ENCODE data around the gene PTPRN2.
A peak's percentile ranks its signal among the peaks of the same experiment; 100 is the strongest.

PTPRN2 gene

DNA sequence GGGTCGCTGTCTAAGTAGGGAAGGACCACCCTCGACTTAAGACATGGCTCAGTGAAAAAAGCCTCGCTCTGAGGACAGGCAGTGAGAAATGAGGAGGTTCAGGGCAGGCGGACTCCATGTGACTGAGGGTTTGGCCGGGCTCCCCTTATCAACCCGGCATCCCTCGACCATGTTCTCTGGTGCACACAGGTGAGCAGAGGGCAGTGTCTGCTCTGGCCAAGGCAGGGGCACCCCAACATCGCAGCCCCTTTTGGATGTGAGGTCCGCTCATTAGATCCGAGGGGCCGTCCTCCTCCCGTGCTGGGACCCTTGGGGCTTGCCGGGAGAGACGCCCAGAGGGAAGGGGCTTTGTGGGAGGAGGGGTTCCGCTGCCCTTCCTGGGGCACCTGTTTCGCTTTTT, 775.7 kb downstream of the PTPRN2 start:
- H3K4me3 ChIP-seq (ENCODE audit: low read depth, low read length), result no peak overlapping the region
- TF ChIP-seq, protein P1, sequence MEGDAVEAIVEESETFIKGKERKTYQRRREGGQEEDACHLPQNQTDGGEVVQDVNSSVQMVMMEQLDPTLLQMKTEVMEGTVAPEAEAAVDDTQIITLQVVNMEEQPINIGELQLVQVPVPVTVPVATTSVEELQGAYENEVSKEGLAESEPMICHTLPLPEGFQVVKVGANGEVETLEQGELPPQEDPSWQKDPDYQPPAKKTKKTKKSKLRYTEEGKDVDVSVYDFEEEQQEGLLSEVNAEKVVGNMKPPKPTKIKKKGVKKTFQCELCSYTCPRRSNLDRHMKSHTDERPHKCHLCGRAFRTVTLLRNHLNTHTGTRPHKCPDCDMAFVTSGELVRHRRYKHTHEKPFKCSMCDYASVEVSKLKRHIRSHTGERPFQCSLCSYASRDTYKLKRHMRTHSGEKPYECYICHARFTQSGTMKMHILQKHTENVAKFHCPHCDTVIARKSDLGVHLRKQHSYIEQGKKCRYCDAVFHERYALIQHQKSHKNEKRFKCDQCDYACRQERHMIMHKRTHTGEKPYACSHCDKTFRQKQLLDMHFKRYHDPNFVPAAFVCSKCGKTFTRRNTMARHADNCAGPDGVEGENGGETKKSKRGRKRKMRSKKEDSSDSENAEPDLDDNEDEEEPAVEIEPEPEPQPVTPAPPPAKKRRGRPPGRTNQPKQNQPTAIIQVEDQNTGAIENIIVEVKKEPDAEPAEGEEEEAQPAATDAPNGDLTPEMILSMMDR (conservative IDR thresholded peaks at IDR 0.05; ENCODE audit: low read depth, low read length), result no peak
- DNase-seq (ENCODE audit: low read depth), result no peak

DNA sequence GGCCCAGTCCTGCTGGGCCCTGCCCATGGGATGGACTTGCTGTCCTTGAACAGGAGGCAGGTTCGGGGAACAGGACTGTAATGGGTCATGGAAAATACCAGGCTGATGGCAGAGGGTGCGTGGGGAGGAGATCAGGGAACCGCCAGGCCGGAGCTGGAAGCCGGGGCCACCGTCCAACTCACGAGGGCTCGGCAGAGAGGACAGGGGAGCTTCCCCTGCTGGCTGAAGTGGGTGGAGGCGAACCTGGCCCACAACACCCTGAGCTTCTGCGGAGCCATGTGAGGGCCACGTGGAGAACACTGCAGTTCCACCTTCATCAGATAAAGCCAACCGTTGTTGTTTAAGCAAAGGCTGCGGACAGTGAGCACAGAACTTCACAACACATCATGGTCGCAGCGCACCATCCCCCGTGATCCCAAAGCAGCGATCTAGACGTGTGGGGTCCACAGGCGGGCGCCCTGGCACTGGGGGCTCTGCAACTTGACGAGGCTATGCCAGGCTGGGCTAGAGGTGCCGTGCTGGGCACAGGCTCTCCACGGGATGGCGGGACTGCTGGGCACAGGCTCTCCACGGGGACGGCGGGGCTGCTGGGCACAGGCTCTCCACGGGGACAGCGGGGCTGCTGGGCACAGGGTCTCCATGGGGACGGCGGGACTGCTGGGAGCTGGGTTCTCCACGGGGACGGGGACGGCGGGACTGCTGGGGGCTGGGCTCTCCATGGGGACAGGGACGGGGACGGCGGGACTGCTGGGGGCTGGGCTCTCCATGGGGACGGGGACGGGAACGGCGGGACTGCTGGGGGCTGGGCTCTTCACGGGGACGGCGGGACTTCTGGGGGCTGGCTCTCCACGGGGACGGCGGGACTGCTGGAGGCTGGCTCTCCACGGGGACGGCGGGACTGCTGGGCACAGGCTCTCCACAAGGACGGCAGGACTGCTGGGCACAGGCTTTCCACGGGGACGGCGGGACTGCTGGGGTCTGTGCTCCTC, 777.5 kb downstream of the PTPRN2 start:
- no peak overlapping the region for H3K4me3 ChIP-seq (ENCODE audit: low read depth, low read length)
- DNase-seq (ENCODE audit: low read depth), result no peak
- TF ChIP-seq, protein P1 (conservative IDR thresholded peaks at IDR 0.05; ENCODE audit: low read depth, low read length), result no peak

DNA sequence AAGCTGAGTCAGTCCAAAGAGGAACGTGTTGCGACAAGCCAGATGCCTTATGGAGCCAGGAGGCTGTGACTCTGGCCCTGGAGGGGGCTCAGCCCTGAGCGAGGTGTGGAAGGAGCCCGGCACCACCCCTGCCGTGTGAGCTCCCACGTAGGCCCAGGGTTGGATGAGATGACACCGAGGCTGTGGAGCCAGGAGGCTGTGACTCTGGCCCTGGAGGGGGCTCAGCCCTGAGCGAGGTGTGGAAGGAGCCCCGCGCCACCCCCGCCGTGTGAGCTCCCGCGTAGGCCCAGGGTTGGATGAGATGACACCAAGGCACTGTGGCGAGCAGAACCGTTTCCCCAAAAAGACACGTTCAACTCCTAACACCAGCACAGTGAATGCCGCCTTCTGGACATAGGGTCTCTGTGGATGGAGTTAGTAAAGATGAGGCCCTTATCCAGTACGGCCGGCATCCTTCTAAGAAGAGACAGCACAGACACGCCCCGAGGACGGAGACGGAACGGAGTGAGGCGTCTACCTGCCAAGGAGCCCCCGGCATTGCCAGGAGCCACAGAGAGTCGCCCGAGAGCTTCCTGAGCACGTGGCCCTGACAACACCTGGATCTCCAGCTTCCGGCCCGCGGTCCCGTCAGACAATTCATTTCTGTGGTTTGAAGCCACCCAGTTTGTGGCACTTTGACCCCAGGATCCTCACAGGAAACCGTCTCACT, 778.3 kb downstream of the PTPRN2 start:
- H3K4me3 ChIP-seq (ENCODE audit: low read depth, low read length), result no peak overlapping the region
- DNase-seq (ENCODE audit: low read depth), result no peak
- TF ChIP-seq, protein P1 (conservative IDR thresholded peaks at IDR 0.05; ENCODE audit: low read depth, low read length), result no peak

DNA sequence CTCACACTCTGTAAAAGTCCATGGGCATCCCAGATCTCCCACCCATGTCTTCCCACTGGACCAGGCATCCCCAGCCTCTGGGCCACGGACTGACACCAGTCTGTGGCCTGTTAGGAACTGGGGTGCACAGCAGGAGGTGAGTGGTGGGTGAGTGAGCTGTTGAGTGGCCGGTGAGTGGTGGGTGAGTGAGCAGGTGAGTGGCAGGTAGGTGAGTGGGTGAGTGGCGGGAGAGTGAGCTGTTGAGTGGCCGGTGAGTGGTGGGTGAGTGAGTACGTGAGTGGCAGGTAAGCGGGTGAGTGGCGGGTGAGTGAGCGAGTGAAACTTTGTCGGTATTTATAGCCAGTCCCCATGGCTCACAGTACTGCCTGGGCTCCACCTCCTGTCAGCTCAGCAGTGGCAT, 779.6 kb downstream of the PTPRN2 start:
- TF ChIP-seq, protein P1 (conservative IDR thresholded peaks at IDR 0.05; ENCODE audit: low read depth, low read length), result no peak
- H3K4me3 ChIP-seq (ENCODE audit: low read depth, low read length), result no peak overlapping the region
- peak; percentile 17 for DNase-seq (ENCODE audit: low read depth)

DNA sequence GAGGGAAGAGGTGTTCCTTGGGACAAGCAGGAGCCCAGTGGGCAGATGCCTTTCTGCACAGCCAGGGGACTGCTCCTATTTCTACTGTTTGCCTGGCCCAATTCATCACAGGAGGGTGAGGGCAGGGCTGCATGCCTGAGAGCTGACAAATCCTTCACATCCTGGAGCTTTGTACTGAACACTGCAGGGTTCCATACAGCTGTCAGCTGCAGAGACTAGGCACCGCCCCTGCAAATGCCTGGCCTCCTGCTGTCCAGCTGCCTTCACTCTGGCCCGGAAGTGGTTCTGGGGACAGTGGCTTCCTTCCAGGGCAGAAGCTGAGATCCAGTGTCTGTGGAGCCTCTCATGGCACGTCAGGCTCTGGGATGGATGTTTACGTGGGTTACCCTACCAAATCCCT, 780.1 kb downstream of the PTPRN2 start:
- peak; percentile 95 for DNase-seq (ENCODE audit: low read depth)
- H3K4me3 ChIP-seq (ENCODE audit: low read depth, low read length), result no peak overlapping the region
- TF ChIP-seq, protein P1 (conservative IDR thresholded peaks at IDR 0.05; ENCODE audit: low read depth, low read length), result peak; percentile 23

DNA sequence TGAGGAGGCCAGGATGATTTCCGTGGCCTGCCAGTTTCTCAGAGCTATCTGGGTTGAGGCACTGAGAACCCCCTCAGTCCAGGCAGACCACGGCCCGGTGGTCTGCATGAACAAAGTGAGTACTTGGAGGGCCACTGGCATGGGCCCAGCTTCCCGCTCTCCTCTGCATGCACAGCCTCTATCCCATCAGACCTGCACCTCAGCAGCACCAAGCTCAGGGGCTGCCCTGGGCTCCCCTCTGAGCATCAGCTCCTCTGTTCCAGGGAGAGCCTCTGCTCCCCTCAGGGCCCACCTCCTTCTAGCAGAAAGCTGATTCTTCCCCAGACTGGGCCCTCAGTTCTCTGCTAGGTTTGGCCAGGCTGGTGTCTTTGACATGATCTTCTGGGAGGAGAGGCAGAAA, 780.9 kb downstream of the PTPRN2 start:
- TF ChIP-seq, protein P1 (conservative IDR thresholded peaks at IDR 0.05; ENCODE audit: low read depth, low read length), result no peak
- no peak overlapping the region for H3K4me3 ChIP-seq (ENCODE audit: low read depth, low read length)
- DNase-seq (ENCODE audit: low read depth), result no peak

All from choroid plexus epithelial cell (primary cell).